Kidney glomerular epithelial cell (primary cell): ENCODE results near the gene SUPT16H.
"Not testable (repeated sequence)": the region's sequence is repeated elsewhere in the genome, so short reads cannot be mapped to it uniquely, and the experiment has no call there.

Experiments used
- DNase-seq: peaks from one replicate; lab custom pipeline; 2025; lab: John Stamatoyannopoulos, UW

Gene SUPT16H

GRCh38 chr14:21367582-21368144, 16.2 kb downstream of the SUPT16H start:
- DNase-seq = peak; percentile 1

GRCh38 chr14:21356511-21356910, 27.3 kb downstream of the SUPT16H start:
- DNase-seq = no peak

GRCh38 chr14:21352587-21352986, 31.2 kb downstream of the SUPT16H start:
- no peak for DNase-seq

- DNase-seq = no peak
Observed at GRCh38 chr14:21350539-21350938, 33.3 kb downstream of the SUPT16H start.

DNA sequence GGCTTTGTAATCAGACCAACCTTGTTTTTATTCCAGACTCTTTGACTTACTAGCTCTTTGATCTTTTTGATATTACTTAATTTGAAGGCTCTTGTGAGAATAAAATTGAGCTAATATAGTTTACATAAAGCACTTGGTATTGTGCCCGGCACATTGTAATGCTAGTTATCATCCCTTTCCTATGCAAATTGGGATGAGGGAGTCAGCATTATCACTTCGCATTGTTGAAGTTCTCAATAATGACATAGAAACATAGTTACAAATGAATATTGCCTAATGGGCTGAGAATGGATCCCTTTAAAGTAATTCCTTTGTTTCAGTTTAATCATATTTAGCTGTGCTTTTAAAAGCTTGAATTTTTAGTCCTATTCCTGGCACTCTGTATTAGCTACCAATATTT, 36.6 kb downstream of the SUPT16H start:
- no peak for DNase-seq

GRCh38 chr14:21346532-21347135, 37.2 kb downstream of the SUPT16H start:
- DNase-seq = no peak

GRCh38 chr14:21343035-21343794, 40.6 kb downstream of the SUPT16H start:
- DNase-seq = no peak

GRCh38 chr14:21334202-21334906, 49.5 kb downstream of the SUPT16H start:
- no peak for DNase-seq

DNA sequence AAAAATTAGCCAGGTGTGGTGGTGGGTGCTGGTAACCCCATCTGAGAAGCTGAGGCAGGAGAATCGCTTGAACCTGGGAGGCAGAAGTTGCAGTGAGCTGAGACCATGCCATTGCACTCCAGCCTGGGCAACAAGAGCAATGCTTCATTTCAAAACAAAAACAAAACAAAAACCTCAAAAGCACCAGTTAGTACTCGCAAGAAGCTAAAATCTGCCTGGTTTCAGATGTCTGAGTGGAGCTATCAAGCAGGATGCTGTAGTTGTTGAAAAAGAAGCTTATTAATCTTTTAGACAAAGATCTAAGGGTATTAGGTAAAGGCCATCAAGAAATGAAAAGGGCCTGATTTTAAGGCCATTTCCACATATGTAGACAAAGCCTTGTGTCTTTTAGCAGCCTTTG, 50.9 kb downstream of the SUPT16H start:
- no peak for DNase-seq

DNA sequence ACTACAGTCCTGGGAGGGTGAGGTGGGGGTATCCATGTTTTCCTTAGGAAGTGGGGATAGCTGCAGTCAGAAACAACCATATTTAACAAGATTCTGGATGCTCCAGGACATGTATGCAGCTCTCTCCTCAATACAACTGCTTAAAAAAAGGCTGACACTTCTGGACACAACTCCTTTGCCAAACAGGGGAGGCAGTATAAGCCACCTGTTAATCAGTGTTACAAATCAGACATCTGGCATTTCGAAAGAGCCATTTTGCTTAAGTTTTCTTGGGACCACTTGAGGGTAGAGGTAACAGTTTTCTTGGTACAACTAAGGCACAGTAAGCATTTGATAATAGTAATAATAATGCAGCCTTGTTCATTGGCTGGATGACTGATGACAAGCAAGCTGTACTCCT, 56.8 kb downstream of the SUPT16H start:
- no peak for DNase-seq

- DNase-seq = no peak
Observed at GRCh38 chr14:21322716-21323115, 61.1 kb downstream of the SUPT16H start.

- no peak for DNase-seq
Observed at GRCh38 chr14:21320913-21321312, 62.9 kb downstream of the SUPT16H start.

DNA sequence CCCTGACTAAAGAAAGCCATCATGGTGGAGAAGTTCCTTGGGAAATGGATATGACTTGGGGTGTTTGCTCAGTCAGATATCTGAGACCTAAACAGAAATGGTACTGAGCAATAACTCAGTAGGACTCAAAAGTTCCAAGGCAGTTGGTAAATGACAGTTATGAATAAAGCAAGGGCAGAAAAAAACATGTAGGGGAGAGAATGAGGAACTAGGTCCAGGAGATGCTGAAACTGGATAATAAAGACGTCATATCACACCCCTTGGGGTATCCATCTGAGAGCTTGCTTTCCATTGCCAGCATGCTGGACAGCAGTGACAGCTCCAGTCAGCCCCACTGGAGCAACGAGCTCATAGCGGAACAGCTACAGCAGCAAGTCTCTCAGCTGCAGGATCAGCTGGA, 66.4 kb downstream of the SUPT16H start:
- no peak for DNase-seq

DNA sequence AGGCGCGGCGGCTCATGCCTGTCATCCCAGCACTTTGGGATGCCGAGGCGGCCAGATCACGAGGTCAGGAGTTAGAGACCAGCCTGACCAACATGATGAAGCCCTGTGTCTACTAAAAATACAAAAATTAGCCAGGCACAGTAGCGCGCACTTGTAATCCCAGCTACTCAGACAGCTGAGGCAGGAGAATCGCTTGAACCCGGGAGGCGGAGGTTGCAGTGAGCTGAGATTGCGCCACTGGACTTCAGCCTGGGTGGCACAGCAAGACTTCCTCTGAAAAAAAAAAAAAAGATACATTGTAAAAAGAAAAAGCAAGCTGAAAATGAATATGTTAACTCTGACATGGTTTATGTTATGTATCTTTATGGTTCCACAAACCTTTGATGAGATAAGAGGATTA, 70.3 kb downstream of the SUPT16H start:
- no peak for DNase-seq

DNA sequence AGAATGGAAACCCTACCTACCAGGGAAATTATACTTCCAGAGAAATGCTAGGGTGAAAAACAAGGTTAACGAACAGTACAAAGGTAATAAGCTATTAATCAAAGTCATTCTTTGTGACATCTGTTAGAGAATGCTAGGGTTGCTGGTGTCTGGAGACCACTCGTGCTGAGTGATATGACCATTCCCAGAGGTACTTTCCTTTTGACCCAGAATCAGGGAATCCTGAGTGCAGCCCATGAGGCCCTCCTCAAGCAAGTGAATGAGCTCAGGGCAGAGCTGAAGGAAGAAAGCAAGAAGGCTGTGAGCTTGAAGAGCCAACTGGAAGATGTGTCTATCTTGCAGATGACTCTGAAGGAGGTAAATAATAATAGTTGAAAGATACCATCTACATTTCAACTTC, 72.2 kb downstream of the SUPT16H start:
- DNase-seq = no peak

DNA sequence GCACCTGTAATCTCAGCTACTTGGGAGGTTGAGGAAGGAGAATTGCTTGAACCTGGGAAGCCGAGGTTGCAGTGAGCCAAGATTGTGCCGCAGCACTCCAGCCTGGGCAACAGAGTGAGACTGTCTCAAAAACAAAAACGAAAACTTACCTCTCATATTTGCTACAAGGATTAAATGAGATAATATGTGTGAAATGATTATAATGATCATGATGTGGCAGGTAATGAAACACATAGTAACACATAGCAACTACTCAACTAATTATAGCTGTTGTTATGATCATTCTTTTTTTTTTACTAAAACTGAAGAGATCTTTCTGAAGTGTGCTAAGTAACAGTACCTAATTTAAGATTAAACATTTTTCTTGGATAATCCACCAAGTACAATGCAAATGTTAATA, 73.9 kb downstream of the SUPT16H start:
- DNase-seq = no peak

GRCh38 chr14:21309238-21309636, 74.6 kb downstream of the SUPT16H start:
- DNase-seq = no peak

GRCh38 chr14:21308479-21309237, 75.2 kb downstream of the SUPT16H start:
- peak; percentile 80 for DNase-seq

DNA sequence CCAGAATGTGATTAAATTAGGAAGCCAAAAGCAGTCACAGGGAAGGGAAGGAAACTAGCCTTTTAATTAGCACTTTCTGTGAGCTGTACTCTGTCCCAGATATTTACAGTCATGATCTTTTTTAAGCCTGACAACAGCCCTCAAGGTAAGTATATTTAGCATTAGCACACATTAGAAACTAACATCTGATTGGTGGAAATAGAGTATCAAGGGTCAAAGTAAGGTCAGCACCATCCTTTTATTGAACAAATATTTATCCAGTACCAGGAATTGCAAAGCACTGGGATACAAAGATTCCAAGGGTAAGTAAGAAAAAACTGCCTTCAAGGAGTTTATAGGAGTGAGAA, 75.7 kb downstream of the SUPT16H start:
- no peak for DNase-seq

DNA sequence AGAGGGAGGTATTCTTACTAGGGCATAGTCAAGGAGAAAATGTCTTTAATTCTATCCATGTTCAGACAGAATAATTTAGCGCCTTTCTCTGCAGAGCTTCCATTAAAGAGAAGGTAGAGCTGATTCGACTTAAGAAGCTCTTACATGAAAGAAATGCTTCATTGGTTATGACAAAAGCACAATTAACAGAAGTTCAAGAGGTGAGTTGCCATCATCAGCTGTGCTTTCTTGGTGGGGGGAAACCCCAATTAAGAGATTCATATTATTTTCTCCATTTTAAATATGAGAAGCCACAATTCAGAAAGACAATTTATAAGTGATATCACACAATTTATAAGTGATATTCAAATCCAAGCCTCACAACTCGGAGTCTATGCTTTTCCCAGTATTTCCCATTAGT, 76.2 kb downstream of the SUPT16H start:
- DNase-seq = no peak

DNA sequence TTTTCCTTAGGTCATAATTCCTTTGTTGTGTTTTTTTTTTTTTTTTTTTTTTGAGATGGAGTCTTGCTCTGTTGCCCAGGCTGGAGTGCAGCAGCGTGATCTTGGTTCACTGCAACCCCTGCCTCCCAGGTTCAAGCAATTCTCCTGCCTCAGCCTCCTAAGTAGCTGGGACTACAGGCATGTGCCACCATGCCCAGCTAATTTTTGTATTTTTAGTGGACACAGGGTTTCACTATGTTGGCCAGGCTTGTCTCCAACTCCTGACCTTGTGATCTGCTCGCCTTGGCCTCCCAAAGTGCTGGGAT, 81.0 kb downstream of the SUPT16H start:
- not testable (repeated sequence) for DNase-seq

GRCh38 chr14:21302013-21302835, 81.6 kb downstream of the SUPT16H start:
- no peak for DNase-seq
